DOHH2 (cell line): ENCODE data around the gene HLA-C.

ENCODE experiments used
- EZH2phosphoT487 ChIP-seq: fragments of 200-600 bp; sonication (generic); IDR thresholded peaks from 2 replicates; pipeline ENCODE4 v1.6.1; 2017; ENCODE audit warnings: borderline replicate concordance, mild to moderate bottlenecking, antibody characterized with exemption, low read length, moderate library complexity, mixed read lengths
- TF ChIP-seq, protein P1 (sequence below): fragments of 200-600 bp; sonication (generic); IDR thresholded peaks from one replicate; pipeline ENCODE4 v1.5.1; 2014; ENCODE audit warnings: antibody characterized with exemption, mild to moderate bottlenecking, low read depth, low read length; ENCODE audit not compliant: poor library complexity, severe bottlenecking

DNA sequence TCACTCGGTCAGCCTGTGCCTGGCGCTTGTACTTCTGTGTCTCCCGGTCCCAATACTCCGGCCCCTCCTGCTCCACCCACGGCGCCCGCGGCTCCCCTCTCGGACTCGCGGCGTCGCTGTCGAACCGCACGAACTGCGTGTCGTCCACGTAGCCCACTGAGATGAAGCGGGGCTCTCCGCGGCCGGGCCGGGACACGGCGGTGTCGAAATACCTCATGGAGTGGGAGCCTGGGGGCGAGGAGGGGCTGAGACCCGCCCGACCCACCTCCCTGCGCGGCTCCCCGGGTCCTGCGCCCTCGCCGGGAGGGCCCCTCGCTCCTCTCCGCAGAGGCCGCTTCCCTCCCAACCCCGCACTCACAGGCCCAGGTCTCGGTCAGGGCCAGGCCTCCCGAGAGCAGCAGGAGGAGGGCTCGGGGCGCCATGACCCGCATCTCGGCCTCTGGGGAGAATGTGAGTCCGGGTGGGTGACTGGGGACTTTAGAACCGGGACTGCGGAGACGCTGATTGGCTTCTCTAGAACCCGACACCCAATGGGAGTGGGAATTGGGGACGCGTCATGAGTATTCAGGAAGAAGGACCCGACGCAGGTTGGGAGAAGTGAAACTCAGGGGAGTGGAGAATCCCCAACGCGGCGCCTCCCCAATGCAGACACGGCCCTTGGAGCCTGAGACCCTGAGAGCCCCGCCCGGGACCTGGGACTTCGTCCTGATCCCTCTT lies at the start of gene HLA-C:
- TF ChIP-seq, protein P1, sequence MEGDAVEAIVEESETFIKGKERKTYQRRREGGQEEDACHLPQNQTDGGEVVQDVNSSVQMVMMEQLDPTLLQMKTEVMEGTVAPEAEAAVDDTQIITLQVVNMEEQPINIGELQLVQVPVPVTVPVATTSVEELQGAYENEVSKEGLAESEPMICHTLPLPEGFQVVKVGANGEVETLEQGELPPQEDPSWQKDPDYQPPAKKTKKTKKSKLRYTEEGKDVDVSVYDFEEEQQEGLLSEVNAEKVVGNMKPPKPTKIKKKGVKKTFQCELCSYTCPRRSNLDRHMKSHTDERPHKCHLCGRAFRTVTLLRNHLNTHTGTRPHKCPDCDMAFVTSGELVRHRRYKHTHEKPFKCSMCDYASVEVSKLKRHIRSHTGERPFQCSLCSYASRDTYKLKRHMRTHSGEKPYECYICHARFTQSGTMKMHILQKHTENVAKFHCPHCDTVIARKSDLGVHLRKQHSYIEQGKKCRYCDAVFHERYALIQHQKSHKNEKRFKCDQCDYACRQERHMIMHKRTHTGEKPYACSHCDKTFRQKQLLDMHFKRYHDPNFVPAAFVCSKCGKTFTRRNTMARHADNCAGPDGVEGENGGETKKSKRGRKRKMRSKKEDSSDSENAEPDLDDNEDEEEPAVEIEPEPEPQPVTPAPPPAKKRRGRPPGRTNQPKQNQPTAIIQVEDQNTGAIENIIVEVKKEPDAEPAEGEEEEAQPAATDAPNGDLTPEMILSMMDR: peak; percentile 33
- no peak for TF ChIP-seq EZH2phosphoT487
